ENCODE measurements around the gene CLCNKB.
A peak's percentile ranks its signal among the peaks of the same experiment; 100 is the strongest.
"Not testable (repeated sequence)": the region's sequence is repeated elsewhere in the genome, so short reads cannot be mapped to it uniquely, and the experiment has no call there.

Gene CLCNKB

GRCh38 chr1:16017076-16017460 lies 26.5 kb upstream of the CLCNKB start:
- DNase-seq (ENCODE audit: insufficient read length) = no peak
- TF ChIP-seq TAF1 (IDR thresholded peaks at IDR 0.05; ENCODE audit: borderline replicate concordance, low read depth, low read length) (no peak), POLR2AphosphoS5 (IDR thresholded peaks at IDR 0.05; ENCODE audit: low read depth, low read length) (no peak)
- FAIRE-seq = no peak

GRCh38 chr1:16017461-16018303 lies 25.9 kb upstream of the CLCNKB start, which contains the start of gene HSPB7:
TSS of gene HSPB7 (minus strand) at chr1:16018043. CDS start at chr1:16017963, 80 bp downstream.
- no peak for TF ChIP-seq POLR2A (IDR thresholded peaks at IDR 0.05; ENCODE audit: low read depth, low read length)
- TF ChIP-seq TAF1 (IDR thresholded peaks at IDR 0.05; ENCODE audit: borderline replicate concordance, low read depth, low read length) = no peak
- no peak for TF ChIP-seq POLR2AphosphoS5 (IDR thresholded peaks at IDR 0.05; ENCODE audit: low read depth, low read length)
- no peak for DNase-seq (ENCODE audit: insufficient read length)
- FAIRE-seq = no peak

GRCh38 chr1:16018308-16018707 lies 25.3 kb upstream of the CLCNKB start:
- DNase-seq (ENCODE audit: insufficient read length) = no peak
- TF ChIP-seq POLR2AphosphoS5 (IDR thresholded peaks at IDR 0.05; ENCODE audit: low read depth, low read length) = no peak
- peak; percentile 50 for FAIRE-seq

- no peak for FAIRE-seq
- TF ChIP-seq TAF1 (IDR thresholded peaks at IDR 0.05; ENCODE audit: borderline replicate concordance, low read depth, low read length) = no peak
- TF ChIP-seq POLR2AphosphoS5 (IDR thresholded peaks at IDR 0.05; ENCODE audit: low read depth, low read length) = no peak
- no peak for TF ChIP-seq POLR2A (IDR thresholded peaks at IDR 0.05; ENCODE audit: low read depth, low read length)
- DNase-seq (ENCODE audit: insufficient read length) = no peak
These were observed 24.6 kb upstream of the CLCNKB start for GRCh38 chr1:16018749-16019643.

GRCh38 chr1:16019644-16020277 lies 23.8 kb upstream of the CLCNKB start:
- DNase-seq (ENCODE audit: insufficient read length) = no peak
- TF ChIP-seq TAF1 (IDR thresholded peaks at IDR 0.05; ENCODE audit: borderline replicate concordance, low read depth, low read length) (no peak), POLR2AphosphoS5 (IDR thresholded peaks at IDR 0.05; ENCODE audit: low read depth, low read length) (no peak), POLR2A (IDR thresholded peaks at IDR 0.05; ENCODE audit: low read depth, low read length) (no peak)
- no peak for FAIRE-seq

GRCh38 chr1:16020325-16020724 lies 23.3 kb upstream of the CLCNKB start:
- TF ChIP-seq POLR2AphosphoS5 (IDR thresholded peaks at IDR 0.05; ENCODE audit: low read depth, low read length) (no peak), POLR2A (IDR thresholded peaks at IDR 0.05; ENCODE audit: low read depth, low read length) (no peak), TAF1 (IDR thresholded peaks at IDR 0.05; ENCODE audit: borderline replicate concordance, low read depth, low read length) (no peak)
- FAIRE-seq = no peak
- no peak for DNase-seq (ENCODE audit: insufficient read length)

- not testable (repeated sequence) for FAIRE-seq; DNase-seq (ENCODE audit: insufficient read length)
These were observed 22.7 kb upstream of the CLCNKB start for GRCh38 chr1:16020878-16021277.

- DNase-seq (ENCODE audit: insufficient read length) (no peak), FAIRE-seq (no peak)
- TF ChIP-seq POLR2A (IDR thresholded peaks at IDR 0.05; ENCODE audit: low read depth, low read length) (no peak), TAF1 (IDR thresholded peaks at IDR 0.05; ENCODE audit: borderline replicate concordance, low read depth, low read length) (no peak), POLR2AphosphoS5 (IDR thresholded peaks at IDR 0.05; ENCODE audit: low read depth, low read length) (no peak)
These were observed 21.9 kb upstream of the CLCNKB start, which contains the start of gene CLCNKA for GRCh38 chr1:16021681-16022080. TSS of gene CLCNKA (plus strand) at chr1:16022036. CDS start at chr1:16022620, 584 bp downstream.

- no peak for TF ChIP-seq TAF1 (IDR thresholded peaks at IDR 0.05; ENCODE audit: borderline replicate concordance, low read depth, low read length)
- FAIRE-seq (no peak), DNase-seq (ENCODE audit: insufficient read length) (no peak)
These were observed 21.2 kb upstream of the CLCNKB start for GRCh38 chr1:16022393-16022792.

GRCh38 chr1:16023050-16023653 lies 20.4 kb upstream of the CLCNKB start:
- FAIRE-seq (no peak), DNase-seq (ENCODE audit: insufficient read length) (no peak)
- TF ChIP-seq POLR2A (IDR thresholded peaks at IDR 0.05; ENCODE audit: low read depth, low read length) (no peak), POLR2AphosphoS5 (IDR thresholded peaks at IDR 0.05; ENCODE audit: low read depth, low read length) (no peak), TAF1 (IDR thresholded peaks at IDR 0.05; ENCODE audit: borderline replicate concordance, low read depth, low read length) (no peak)

- FAIRE-seq; DNase-seq (ENCODE audit: insufficient read length): not testable (repeated sequence)
These were observed 17.3 kb upstream of the CLCNKB start for GRCh38 chr1:16026302-16026701.

Measured in GM12892 (cell line).